MG63 (cell line): Measurements from ENCODE around the gene LCMT2. TPM values are rescaled to one million over a fixed set of nuclear protein-coding genes. Genes with fewer than 3 reads are reported as not detected.
"Not testable (repeated sequence)": the region's sequence is repeated elsewhere in the genome, so short reads cannot be mapped to it uniquely, and the experiment has no call there.

Experiments used
- DNase-seq: peaks from one replicate; pipeline ENCODE4 v3.0.0-alpha.2; 2020
- H3K27me3 ChIP-seq: fragments of 250-450 bp; sonication (Bioruptor Pico); 2 replicates; pipeline ENCODE4 v1.5.1; 2020; ENCODE audit warnings: mild to moderate bottlenecking, moderate library complexity
- H3K36me3 ChIP-seq: fragments of 250-450 bp; sonication (Bioruptor Pico); 2 replicates; pipeline ENCODE4 v1.5.1; 2020; ENCODE audit warnings: mild to moderate bottlenecking, moderate library complexity
- H3K4me3 ChIP-seq: fragments of 250-450 bp; sonication (Bioruptor Pico); 2 replicates; pipeline ENCODE4 v1.5.1; 2020; ENCODE audit warnings: mild to moderate bottlenecking, moderate library complexity
- H3K9me3 ChIP-seq: fragments of 250-450 bp; sonication (Bioruptor Pico); 2 replicates; pipeline ENCODE4 v1.5.1; 2020; ENCODE audit warnings: mild to moderate bottlenecking, moderate library complexity
- total RNA-seq: library from RNA; depleted of rRNA; stranded (reverse); fragments of >200 nt; shearing (Covaris generic); gene quantifications from 2 replicates; pipeline ENCODE4 v1.2.3, GENCODE V29; 2014; ENCODE audit warnings: low replicate concordance

The LCMT2 gene
- total RNA-seq, 1 experiment from 2014 or later = 16.5 TPM

DNA sequence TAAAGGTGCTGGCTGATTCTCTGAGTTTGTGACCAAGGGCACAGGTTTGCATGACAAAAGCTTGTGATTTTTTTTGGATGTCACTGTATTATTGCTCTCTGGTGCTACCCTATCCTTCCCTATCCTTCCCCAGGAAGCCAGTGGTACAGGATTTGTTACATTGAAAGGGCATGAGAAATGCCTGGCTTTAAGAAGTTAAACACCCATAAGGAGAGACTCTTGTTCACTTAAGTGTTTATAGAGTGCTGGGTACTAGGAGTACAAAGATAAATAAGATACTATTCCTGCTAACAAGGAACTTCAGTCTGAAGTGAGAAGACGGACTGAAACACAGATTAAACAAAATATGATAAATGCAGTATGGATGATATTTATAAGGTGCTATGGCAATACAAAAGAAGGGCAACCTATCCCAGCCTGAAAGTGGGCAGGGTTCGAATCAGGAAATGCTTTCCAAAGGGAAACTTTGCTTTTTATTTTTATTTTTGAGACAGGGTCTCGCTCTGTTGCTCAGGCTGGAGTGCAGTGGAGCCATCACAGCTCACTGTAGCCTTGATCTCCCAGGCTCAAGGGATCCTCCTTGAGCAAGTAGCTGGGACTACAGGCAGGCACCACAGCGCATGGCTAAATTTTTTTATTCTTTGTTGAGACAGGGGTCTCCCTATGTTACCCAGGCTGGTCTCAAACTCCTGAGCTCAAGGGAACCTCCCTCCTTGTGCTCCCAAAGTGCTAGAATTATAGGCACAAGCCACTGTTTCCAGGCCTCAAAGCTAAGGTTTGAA is 11.2 kb downstream of the LCMT2 start:
- Histone ChIP-seq H3K4me3 (no peak overlapping the region), H3K36me3 (no peaks in the 10 kb centered on the region), H3K27me3 (no peaks in the 10 kb centered on the region), H3K9me3 (no peaks in the 10 kb centered on the region)
- DNase-seq = no peak

DNA sequence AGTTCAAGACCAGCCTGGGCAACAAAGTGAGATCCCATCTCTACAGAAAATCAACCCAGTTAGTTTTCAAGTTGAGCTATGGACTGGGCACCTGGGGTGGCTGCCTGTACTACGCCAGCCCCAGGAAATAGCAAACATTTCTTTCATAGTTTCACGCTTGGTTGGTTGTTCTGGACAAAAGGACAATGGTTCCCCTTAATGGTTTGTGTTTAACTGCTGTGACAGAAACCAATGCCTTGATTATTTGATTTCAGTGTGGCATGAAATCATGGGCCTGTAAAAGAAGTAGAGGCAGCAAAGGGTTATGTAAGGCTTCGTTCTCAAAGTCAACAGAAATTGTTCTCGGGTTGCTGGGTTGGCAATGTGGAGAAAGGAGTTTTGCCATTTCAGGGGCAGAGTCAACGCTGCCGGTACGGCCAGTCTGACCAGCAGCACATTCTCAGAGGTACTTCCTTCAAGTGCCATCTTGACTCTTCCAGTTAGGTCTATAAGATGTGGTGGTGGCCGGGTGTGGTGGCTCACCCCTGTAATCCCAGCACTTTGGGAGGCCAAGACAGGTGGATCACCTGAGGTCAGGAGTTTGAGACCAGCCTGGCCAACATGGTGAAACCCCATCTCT is 12.7 kb downstream of the LCMT2 start:
- H3K36me3 ChIP-seq = no peaks in the 10 kb centered on the region
- peaks cover 7% of the 10 kb centered on the region for H3K27me3 ChIP-seq
- H3K4me3 ChIP-seq = no peak overlapping the region
- DNase-seq = no peak
- H3K9me3 ChIP-seq = no peaks in the 10 kb centered on the region

DNA sequence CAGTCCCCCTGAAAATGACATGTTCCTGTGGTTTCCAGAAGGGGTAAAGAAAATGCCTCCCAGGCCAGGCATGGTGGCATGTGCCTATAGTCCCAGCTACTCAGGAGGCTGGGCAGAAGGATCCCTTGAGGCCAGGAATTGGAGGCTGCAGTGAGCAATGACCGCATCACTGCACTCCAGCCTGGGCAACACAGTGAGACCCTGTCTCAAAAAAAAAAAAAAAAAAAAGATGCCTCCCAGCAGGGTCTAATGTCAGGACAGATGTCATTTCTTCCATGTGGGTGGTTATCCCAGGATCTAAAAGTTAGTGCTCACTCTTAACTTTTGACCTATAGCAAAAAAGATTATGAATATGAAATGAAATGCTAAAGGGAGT is 13.4 kb downstream of the LCMT2 start:
- no peak for DNase-seq
- H3K9me3 ChIP-seq = no peaks in the 10 kb centered on the region
- H3K36me3 ChIP-seq = no peaks in the 10 kb centered on the region
- H3K27me3 ChIP-seq = peaks cover 12% of the 10 kb centered on the region
- no peak overlapping the region for H3K4me3 ChIP-seq

DNA sequence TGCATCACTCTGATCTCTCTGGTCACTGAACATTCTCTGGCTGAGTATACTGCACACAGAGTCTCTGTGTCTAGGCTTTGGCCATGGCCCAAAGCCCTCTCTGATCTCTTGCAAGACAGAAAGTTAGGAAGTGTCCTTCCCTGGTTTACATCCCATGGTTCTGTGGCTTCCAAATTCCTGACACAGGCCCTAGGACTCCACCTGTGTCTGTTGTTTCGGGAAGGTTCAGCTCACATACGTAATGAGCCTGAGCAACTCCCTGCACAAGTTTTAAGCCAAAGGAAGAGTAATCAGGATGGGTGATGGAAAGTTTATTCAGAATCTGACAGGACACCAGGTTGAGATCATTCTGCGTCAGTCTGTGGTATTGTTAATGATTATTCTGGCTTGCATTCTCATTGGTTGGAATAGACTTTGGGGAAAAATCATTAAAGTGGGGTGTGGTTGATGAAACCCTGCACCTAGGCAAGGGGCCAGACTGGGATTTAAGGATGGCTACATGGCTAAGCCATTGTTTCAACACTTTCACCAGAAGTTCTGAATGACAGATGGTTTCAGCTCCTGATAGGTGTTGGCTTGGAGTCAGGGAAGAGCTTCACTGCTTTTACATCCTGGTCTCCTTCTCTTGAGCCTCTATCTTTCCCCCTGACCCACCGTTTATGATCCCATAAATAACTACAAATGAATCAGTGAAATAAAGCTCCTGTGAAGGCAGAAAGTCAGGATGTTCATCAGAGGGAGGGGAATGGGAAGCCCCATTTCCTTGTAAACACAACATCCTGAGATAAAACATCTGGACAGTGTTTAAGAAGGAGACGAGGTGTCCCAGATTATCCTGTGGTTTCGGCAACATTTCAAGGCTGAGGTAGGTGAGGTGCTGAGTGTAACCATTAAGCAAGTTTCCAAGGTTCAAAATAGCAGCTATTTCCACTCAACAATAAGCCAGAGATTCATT is 14.1 kb downstream of the LCMT2 start:
- H3K4me3 ChIP-seq = no peak overlapping the region
- no peak for DNase-seq

DNA sequence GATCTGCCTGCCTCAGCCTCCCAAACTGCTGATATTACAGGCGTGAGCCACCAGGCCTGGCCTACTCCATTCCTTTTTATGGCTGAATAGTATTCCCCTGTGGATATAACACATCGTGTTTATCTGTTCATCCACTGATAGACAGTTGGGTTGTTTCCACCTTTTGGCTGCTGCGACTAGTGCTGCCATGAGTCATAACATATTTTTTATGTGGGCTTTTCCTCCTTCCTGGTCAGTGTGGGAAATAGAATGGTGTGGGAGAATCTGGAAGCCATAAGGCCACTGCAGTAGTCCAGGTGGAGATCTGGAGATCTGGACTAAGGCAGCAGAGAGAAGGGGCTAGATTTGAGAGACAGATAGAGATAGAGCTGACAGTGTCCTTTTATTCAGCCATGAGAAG is 16.2 kb downstream of the LCMT2 start:
- H3K9me3 ChIP-seq = no peaks in the 10 kb centered on the region
- no peak overlapping the region for H3K4me3 ChIP-seq
- H3K36me3 ChIP-seq = no peaks in the 10 kb centered on the region
- peaks cover 33% of the 10 kb centered on the region for H3K27me3 ChIP-seq
- no peak for DNase-seq

More for the DNA sequence above, 14.1 kb downstream of the LCMT2 start:
- H3K36me3 ChIP-seq = no peaks in the 10 kb centered on the region
- H3K27me3 ChIP-seq = peaks cover 15% of the 10 kb centered on the region
- H3K9me3 ChIP-seq = no peaks in the 10 kb centered on the region

DNA sequence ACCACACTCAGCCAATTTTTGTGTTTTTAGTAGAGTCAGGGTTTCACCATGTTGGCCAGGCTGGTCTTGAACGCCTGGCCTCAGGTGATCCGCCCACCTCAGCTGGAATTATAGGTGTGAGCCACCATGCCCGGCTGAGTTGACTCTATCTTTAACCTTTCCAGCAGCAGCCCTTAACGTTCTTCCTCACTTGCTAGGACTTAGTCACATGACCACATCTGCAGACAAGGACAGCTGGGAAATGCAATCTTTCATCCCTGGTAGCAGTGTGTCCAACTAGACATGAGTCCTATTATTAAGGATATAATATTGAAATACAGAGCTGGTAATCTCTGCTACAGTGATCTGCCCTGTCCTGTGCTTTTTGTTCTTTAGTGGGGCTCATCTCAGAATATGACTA is 18.0 kb downstream of the LCMT2 start:
- Histone ChIP-seq H3K4me3 (no peak overlapping the region), H3K9me3 (no peaks in the 10 kb centered on the region), H3K27me3 (peaks cover 46% of the 10 kb centered on the region), H3K36me3 (no peaks in the 10 kb centered on the region)
- DNase-seq = no peak

DNA sequence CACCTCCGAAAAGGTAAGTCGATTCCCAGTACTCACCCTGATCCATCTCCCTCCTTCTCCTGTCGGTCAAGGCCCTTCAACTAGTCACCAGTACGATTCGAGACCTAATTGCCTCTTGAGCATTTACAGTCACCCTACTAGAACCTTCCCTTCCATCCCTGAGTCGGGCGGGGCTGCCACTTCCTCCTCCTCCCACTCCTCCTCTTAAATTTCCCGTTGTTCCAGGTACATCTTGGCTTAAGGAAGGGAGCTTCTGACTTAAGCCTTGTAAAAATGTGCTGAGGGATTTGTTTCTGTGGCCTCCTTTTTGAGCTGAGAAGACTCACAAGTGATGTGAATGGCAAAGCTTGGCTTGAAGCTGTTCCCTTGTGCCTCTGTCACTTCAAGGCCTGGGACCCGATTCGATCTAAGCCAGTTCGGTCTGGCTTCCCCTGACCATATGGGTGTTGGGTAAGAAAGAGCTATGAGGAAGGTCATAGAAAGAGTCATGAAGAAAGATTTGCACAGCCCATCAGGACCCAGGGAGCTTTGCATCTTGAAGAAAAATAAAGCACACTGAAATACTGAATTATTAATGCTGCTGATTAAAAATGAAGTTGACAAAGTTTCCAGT is 28.1 kb downstream of the LCMT2 start, which contains the start of gene TGM7:
Gene TGM7 (minus strand): TSS at position 51 of the 613 bp plus-strand sequence.
- Histone ChIP-seq H3K36me3 (no peaks in the 10 kb centered on the region), H3K9me3 (no peaks in the 10 kb centered on the region), H3K4me3 (no peak within 1 kb of the TSS), H3K27me3 (peaks cover 30% of the 10 kb centered on the region)
- no peak for DNase-seq

DNA sequence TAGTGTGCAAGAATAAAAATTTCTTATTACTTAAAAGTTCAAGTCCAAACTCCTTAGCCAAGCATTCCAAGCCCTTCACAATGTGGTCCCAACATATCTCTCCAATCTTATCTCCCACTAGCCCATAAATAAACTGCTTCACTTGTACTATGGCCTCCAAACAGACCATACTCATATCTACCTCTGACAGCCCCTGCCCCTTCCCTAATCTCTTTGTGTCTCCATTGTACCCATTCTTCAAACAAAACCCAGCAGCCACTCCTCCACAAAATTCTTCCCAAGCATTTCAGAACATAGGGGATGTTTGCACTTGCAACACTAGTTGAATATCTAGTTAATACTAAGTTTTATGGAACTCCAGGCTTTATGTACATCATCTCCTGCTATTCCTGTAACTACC is 30.5 kb downstream of the LCMT2 start:
- Histone ChIP-seq H3K9me3 (no peaks in the 10 kb centered on the region), H3K4me3 (no peak overlapping the region), H3K27me3 (peaks cover 9% of the 10 kb centered on the region), H3K36me3 (no peaks in the 10 kb centered on the region)
- DNase-seq = no peak

DNA sequence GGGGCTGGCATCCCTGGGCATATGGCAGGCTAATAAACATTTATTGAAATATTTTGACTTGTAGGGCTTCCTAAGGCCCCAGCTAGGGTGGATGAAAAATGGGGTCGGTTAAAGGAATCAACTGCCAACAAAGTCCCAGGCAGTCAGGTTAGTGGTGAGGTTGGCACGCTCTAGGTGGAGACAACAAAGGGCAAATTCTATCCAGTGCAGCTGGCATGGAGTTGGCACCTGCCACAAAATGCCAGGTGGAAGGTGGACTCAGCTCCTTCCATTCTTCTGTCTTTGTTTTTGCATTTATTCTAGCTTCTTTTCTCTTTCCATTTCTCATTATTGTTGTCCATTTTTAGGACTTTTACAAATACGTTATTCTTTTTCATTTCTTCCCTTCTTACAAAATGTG is 31.0 kb downstream of the LCMT2 start:
- no peak for DNase-seq
- Histone ChIP-seq H3K4me3 (no peak overlapping the region), H3K36me3 (no peaks in the 10 kb centered on the region), H3K9me3 (no peaks in the 10 kb centered on the region), H3K27me3 (peaks cover 4% of the 10 kb centered on the region)

DNA sequence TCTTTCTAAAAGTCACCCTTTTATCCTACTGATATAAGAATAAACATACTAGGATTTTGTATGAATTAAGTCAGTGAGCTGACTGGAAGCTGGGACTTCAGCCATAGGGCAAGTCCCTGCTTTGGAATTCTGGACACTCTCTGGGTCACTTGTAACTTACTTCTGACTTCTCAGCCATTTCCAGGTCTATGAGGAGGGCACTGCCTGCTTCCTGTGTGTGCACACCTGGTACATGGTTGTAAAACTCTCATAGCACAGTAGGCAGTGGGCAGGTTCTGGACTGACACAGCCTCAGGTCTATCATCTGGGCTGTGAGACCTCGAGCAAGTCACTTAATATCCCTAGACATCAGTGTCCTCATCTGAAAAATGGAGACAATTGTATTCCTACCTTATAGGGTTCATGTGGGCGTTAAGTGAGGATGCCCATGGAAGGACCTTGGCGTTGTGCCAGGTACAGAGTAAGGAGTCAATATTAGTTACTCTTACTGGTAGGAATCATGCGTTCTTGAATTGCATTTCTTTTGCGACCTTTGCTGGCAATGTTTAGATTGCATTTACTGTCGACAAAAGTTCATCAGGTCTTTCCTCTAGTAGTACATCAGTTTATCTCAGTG is 36.2 kb downstream of the LCMT2 start:
- H3K36me3 ChIP-seq = no peaks in the 10 kb centered on the region
- peaks cover 3% of the 10 kb centered on the region for H3K9me3 ChIP-seq
- no peak for DNase-seq
- no peaks in the 10 kb centered on the region for H3K27me3 ChIP-seq
- H3K4me3 ChIP-seq = no peak overlapping the region

DNA sequence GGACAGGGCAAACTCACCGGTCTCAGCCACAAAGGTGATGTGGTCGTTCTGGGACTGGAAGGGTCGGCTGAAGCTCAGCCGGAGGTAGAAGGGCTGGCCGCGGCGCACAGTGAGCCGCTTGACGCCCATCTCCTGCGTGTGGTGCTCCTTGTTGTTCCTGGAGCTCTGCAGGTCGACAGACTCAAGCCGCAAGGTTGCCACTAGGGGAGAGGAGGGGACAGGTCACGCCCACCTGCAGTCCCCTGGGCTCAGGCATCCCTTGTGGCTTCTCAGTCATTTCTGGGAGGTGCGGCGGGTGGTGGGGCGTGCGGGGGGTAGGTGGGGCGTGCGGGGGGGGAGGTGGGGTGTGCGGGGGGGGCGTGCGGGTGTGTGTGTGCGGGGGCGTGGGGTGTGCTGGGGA is 36.9 kb downstream of the LCMT2 start:
- no peaks in the 10 kb centered on the region for H3K36me3 ChIP-seq
- no peaks in the 10 kb centered on the region for H3K27me3 ChIP-seq
- peaks cover 3% of the 10 kb centered on the region for H3K9me3 ChIP-seq
- DNase-seq = no peak
- no peak overlapping the region for H3K4me3 ChIP-seq

DNA sequence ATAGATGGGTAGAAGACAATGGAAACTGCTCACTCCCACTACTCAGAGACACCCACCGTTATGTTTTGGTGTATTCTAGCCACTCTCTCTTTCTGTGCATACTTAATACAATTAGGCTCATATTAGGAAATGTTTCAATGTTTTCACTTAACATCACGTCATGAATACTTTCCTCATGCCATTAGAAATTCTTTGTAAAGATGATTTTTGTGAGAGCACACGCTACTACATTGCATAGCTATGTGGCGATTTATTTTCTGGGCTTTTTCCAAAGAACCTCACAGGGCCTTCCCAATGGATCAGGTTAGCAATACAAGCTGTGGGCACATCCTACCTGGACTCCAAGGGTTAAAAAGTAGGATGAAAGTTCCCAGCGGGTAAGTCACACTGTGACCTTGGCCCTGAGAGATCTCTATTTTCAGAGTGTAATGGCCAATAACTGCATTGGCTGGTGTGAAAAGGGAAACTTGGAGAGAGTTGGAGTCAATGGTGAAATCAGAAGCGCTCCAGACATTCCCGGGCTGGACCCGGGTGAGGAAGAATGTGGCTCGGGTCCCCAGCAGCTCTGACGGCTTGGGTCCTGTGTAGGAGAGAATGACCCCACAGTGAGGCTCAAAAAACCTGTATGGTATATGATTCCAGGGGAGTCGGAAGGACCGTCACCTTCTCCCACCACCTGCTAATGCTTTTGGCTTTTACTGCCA is 37.8 kb downstream of the LCMT2 start:
- Histone ChIP-seq H3K36me3 (no peaks in the 10 kb centered on the region), H3K4me3 (no peak overlapping the region), H3K27me3 (no peaks in the 10 kb centered on the region), H3K9me3 (peaks cover 3% of the 10 kb centered on the region)
- no peak for DNase-seq

DNA sequence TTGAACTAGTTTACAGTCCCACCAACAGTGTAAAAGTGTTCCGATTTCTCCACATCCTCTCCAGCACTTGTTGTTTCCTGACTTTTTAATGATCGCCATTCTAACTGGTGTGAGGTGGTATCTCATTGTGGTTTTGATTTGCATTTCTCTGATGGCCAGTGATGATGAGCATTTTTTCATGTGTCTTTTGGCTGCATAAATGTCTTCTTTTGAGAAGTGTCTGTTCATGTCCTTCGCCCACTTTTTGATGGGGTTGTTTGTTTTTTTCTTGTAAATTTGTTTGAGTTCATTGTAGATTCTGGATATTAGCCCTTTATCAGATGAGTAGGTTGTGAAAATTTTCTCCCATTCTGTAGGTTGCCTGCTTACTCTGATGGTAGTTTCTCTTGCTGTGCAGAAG is 40.7 kb downstream of the LCMT2 start:
- H3K4me3 ChIP-seq, DNase-seq, H3K9me3 ChIP-seq, H3K36me3 ChIP-seq, H3K27me3 ChIP-seq: not testable (repeated sequence)

DNA sequence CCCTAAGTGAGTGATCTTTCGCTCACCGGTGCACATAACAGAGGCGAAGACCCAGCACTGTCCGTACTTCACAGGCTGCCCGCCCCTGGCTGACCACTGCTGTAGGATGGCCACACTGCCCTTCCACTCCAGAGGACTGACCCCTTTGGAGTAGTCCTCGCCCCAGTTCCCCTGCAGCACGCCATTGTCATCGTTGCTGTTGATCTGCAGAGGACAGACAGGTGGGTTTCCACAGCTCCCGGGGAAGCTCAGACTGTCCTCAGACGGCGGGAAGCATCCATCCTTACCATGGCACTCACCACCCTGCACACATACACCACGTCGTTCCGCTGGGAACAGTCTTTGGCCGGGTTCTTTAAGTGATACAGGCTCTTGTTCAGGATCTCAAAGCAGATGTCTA is 43.1 kb downstream of the LCMT2 start:
- no peak for DNase-seq
- Histone ChIP-seq H3K9me3 (peaks cover 3% of the 10 kb centered on the region), H3K27me3 (0 out of 2 replicates have a peak, but pooled peaks cover 3% of the 10 kb centered on the region), H3K4me3 (no peak overlapping the region), H3K36me3 (no peaks in the 10 kb centered on the region)

DNA sequence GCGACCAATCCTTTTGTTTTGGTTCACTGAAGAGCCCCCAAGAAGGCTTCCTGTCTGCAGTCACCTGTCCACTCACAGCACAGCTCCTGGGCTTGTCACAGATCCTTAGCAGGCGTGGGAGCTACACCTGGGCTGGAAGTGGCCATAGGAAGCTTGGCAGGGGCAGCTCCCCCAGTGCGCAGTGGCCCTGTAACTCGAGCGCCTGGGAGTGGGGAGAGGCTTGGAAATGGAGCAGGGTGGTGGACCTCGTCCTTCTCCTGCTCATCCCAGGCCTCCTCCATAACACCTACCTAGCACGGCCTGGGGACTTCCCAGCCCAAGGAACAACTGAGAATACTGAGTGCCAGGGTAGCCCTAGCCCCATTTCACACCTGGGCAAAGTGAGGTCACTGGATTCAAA is 44.3 kb downstream of the LCMT2 start:
- DNase-seq = no peak
- no peak overlapping the region for H3K4me3 ChIP-seq
- H3K36me3 ChIP-seq = no peaks in the 10 kb centered on the region
- 0 out of 2 replicates have a peak, but pooled peaks cover 3% of the 10 kb centered on the region for H3K27me3 ChIP-seq
- peaks cover 3% of the 10 kb centered on the region for H3K9me3 ChIP-seq

DNA sequence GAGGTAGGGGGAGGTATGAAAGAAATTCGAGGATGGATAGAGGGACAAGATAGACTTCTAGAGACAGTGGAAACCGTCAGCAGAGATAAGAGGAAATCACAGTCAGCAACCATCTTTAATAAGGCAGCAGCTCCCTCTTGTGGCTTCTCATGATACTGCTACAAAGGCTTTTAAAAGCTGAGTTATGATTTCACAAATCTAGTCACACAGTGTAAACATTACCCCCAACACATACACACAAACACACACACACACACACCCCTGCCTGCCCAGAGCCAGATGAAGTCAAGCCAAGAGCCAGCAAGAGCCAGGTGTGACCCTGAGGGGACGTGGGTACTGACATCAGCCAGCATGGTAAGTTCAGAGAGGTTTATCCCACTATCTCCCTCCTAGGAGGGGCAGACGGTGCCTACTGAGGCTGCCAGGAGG is 44.8 kb downstream of the LCMT2 start:
- Histone ChIP-seq H3K36me3 (no peaks in the 10 kb centered on the region), H3K27me3 (0 out of 2 replicates have a peak, but pooled peaks cover 3% of the 10 kb centered on the region), H3K4me3 (no peak overlapping the region), H3K9me3 (peaks cover 3% of the 10 kb centered on the region)
- DNase-seq = no peak
